GM18499 (cell line): Measurements from ENCODE around the gene ALG5.

Experiments
- ATAC-seq: cut with Tn5 transposase; IDR thresholded peaks from one replicate; pipeline ENCODE4 v1.9.1; 2021; ENCODE audit warnings: moderate number of reproducible peaks; ENCODE audit not compliant: insufficient read depth, unreplicated experiment

ALG5 gene

DNA sequence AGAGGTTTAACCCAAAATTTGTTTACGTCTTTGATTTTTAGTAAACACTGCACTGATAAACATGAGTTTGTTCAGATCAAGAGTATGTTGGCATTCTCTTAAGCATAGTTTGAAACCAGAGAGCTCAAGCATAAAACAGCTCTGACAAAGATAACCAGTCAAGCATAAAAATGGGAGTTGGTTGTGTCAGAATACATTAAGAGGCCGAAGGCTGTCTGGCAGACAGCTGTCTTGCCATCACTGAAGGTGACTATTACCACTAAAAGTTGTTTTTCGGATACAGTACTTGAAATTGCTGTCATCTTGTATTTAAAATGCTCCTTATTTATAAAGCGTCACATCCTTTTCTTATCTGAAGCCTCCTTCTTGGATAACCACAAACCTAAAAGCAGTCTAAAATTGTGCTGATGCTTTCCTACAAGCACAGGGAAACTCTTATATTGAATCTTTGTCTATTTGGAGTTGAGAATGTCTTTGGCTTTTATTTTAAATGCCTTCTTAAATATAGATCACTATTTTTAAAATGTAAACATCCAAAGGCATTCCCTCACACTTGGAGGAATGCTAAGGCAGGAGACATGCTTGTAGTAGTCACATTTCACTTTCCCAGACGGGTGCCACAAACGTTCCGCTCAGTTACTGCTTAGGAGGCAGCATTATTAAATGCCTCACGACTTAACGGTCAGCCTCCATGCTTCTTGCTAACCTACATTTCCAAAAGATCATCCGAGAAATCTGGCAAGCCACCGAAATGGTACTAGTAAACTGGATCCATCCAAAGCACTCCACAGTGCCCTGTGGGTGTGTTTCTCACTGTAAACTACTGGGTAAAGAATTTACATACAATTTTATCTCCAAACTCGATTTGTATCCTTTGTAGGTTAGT lies 80.7 kb downstream of the ALG5 start:
- no peak for ATAC-seq

DNA sequence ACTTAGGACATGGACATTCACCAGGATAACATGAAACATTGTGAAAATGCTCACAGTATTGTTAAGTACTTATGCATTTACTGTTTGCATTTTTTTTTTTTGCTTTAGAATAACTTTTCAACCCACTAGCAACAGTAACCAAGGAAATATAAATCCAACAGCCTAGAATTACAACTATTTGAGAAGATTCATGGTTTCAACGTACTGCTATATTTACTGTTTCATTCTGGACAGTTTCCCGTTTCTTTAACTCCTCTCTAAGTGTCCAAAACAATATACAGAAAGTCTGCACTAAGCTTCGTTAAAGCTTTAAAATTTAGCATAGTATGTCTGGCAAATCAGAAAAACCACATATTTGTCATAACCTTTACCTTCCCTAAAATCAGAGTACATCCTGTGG lies 81.8 kb downstream of the ALG5 start:
- no peak for ATAC-seq

DNA sequence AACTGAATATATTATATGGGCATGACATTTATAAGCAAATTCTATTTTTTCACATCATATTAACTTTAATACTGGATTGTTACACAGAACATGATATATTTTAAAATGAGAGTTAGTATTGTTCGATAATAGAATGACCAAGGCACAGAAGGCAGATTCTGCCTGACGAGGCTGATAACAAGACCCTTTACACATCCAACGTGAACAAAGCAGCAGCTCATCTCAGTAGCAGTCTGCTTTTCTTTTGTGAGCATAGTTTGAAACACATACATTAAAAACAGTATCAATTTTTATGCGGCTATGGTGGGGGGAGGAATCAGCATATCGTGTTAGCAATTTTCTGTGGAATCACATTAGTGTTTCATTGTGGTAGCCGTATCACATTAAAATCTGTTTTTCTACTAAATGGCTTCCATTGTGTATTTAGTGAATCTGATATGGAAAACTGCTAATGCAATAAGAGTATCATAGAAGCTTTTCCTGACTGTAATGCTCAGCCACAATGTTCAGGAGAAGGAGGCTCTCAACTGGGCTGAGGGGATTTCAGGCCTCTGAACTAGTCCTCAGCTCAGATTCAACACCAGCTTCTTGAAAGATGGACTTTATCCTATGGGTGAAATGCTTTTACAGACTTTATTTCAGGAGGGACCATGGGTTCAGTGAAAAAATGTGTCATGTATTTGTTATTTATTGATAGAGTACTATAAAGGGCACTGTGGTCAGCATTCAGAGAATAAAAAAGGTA lies 83.1 kb downstream of the ALG5 start:
- ATAC-seq: no peak

DNA sequence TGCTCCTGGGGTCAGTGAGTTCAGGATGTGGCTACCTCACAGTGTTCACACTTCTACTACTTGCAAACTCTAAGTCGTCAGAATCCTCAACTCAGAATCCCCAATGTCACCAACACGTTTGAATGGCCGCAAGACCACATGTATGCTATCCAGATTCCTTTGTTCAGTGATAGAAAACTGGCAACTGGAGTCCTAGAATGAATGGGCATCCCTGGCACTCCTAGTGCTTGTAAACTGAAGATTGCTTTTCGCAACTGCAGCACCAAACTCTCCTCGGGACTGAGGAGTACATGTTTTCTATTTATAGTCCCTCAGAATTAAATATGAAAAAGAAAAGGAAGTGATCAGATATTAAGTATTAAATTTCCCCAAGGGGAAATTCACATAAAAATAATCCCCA lies 84.0 kb downstream of the ALG5 start:
- no peak for ATAC-seq

DNA sequence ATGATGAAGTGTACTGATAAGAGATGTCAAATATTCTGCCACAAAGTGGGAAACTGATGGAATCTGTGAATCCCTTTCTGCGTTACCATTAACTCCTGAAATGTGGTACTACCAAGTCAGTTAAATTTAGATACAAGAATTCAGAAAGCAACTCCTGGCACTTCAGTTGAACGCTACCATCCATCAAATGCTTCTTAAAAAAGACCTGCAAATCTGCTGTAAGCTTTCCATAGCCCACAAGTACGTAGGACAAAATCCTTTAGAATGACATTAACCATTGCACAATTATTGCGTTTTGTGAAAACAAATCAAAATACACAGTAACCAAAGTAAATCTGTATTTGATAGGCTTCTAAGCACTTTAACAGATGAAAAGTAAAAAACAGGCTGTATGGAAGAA lies 84.5 kb downstream of the ALG5 start:
- no peak for ATAC-seq

DNA sequence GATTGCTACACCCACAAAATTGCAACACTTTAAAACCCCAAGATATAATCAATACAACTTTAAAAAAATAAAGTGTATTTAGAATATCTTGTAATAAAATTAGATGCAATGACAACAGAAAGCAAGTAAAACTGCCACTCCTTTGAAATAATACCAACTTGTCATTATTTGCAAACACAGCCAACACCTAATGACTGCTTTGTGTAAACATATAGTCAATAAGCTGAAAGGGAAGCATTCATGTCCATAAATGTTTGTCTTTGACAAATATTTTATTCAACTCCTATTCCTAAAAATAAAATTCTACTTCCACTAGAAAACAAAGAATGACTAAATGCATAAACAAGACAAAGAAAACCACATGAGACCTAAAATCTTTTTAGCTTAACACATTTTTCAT lies 85.7 kb downstream of the ALG5 start:
- no peak for ATAC-seq

DNA sequence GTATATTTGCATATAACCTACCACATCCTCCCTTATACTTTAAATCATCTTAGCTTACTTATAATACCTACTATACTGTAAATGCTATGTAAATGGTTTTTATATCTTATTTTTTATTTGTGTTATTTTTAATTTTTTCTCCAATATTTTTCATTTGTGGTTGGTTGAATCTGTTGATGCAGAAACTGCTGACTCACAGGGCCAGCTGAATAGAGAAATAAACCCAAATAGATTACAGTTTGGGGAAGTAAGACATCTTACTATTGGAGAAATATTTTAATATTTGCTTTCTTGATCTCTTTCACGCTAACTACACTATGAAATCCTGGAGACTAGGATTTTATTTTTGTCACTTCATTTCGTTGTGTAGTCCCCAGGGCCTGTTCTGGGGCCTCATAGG lies 86.2 kb downstream of the ALG5 start:
- ATAC-seq: no peak

DNA sequence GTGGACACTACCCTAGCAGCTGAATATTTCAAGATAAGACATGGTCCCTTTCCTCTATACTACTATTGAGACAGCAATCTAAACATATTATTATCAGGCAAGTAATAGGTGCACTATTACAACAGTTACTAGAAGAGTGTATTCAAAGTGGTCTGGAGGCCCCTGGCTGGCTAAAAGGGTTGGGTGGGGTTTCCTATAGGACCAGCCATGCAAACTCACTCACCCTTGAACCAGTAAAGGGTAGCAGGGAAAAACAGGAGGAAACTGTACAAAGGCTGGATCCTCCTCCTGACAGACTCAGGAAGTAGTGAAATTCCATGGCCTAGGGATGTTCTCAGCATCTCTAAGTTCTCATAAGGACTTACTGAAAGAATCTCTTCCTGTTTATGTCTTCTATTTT lies 86.8 kb downstream of the ALG5 start:
- no peak for ATAC-seq

DNA sequence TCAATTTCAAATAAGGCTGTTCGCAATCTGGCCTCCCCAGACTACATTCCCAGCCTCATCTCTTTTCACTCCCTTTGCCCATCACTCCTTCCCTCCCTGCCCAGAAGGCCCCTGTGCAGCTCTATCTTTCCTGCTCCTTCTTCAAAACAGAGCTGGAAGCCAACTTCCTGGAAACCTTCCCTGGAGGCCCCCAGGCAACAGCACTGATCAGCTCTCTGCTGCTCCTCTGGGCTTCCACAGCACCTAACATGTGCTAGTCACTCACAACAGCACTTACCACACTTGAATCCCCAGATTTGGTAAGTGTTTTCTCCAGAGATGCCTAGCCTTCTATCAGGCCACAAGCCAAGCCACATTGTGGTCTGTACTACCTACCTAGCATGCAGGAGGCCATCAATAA lies 88.6 kb downstream of the ALG5 start:
- no peak for ATAC-seq

DNA sequence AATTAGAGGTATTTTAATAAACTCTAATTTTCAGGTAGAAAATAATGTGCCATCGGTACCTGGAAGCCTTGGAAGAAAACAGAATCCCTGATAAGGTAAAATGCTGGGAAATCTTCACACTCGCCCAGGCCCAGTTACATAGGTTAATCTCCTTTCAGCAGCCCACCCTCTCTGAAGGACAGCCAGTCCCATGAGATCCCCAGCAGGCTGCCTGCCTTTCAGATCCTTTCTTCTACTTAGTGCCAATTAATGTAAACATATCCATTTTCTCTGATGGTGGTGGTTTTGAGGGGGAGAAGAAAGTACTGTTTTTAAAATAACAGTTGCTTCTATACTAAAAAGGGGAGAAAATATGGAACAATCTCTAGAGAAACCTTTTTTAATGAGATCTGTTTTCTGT lies 91.3 kb downstream of the ALG5 start:
- ATAC-seq: no peak

DNA sequence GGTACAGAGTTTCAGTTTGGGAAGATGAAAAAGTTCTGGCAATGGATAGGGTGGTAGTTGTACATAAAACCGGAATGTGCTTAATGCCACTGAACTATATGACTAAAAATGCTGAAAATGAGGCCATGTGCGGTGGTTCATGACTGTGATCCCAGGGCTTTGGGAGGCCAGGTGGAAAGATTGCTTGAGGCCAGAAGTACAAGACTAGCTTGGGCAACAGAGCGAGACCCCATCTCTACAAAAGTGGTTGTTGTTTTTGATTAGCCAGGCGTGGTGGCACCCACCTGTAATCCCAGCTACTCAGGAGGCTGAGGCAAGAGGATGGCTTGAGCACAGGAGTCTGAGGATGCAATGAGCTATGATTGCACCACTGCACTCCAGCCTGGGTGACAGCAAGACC lies 91.9 kb downstream of the ALG5 start:
- ATAC-seq: no peak

DNA sequence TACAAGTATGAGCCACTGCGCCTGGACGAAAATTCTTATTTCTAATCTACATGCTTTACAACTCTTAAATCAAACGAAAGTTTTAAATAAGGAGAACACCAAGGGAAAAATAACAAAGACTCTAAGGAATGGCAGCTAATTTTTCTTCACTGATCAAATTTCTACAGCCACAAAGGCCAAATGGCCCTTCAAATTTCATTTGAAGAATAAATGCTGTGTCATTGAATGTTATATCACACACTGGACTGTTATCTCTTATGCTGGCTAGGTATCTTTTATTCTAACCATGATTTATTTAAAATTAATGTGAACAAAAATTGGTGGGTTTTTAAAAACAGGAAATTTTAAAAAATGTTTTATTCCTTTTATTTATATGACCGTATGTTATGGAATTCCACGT lies 93.2 kb downstream of the ALG5 start:
- no peak for ATAC-seq

DNA sequence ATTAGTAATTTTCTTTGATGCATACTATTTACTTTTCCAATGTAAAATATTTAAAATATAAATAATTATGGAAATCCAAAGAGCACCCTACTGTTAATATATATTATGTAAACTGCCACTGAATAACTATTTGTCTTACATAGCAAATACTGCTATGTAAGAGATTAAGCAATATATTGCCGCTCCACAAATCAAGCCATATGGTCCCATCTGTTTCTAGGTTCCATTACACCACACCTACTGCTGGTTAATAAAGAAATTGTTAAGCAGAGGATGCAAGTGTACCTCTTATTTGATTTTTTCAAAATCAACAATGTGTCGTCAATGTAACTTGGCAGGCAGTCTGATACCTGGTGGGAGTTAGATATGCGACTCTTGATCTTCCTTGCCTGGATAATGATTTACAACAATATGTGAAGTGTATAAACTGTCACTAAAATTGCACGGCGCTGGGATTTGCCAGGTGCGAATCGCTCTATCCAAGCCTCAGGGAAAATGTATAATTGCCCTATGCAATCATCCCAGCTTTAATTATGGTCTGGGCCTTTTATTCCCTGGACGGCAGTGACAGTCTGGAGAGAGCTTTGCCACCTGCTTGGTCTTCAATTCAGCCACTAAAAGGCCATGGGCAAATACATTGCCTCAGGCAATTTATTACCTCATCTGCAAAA lies 95.1 kb downstream of the ALG5 start:
- no peak for ATAC-seq
